ENCODE results near the gene NUP93. TPM values are rescaled to one million over a fixed set of nuclear protein-coding genes. Genes with fewer than 3 reads are reported as not detected.

Gene NUP93
- total and polyA plus RNA-seq, 2 experiments from 2014 or later, result 139 to 187 TPM

- Mint-ChIP-seq H3K27me3 (ENCODE audit: insufficient read depth, low read depth, poor library complexity) (peaks cover 2% of the 10 kb centered on the region), H3K36me3 (ENCODE audit: low read depth) (no peaks in the 10 kb centered on the region), H3K9me3 (no peaks in the 10 kb centered on the region; the same call in 2 of the 3 replicates), H3K4me3 (no peak overlapping the region), H3K4me1 (peaks cover 13% of the 10 kb centered on the region), H3K27ac (no peak overlapping the region)
- Histone ChIP-seq H3K4me2 (no peak overlapping the region), H4K20me1 (replicated peaks; ENCODE audit: insufficient read depth) (peaks cover 22% of the 10 kb centered on the region), H2AFZ (no peak overlapping the region), H3F3A (replicated peaks; ENCODE audit: low read depth) (no peaks in the 10 kb centered on the region), H3K4me1 (ENCODE audit: insufficient read depth) (peaks cover 18% of the 10 kb centered on the region), H3K27me3 (ENCODE audit: insufficient read depth) (no peaks in the 10 kb centered on the region), H3K79me2 (replicated peaks; ENCODE audit: insufficient read depth) (peaks cover 28% of the 10 kb centered on the region), H3K36me3 (ENCODE audit: insufficient read depth) (no peaks in the 10 kb centered on the region; the same call in 1 of the 2 replicates), H3K9me2 (ENCODE audit: insufficient read depth) (no peaks in the 10 kb centered on the region), H3K27ac (ENCODE audit: low read depth) (no peak overlapping the region), H3K4me3 (no peak overlapping the region)
- no peak for DNase-seq (ENCODE audit: low spot score)
- TF ChIP-seq ZNF331 (CRISPR knock-in tag; IDR thresholded peaks at IDR 0.05; ENCODE audit: low read depth), result no peak
- TF ChIP-seq CTCF (conservative IDR thresholded peaks at IDR 0.05; ENCODE audit: low read depth in 2 of 2), result no peak
- TF ChIP-seq ZNF114 (CRISPR knock-in tag; IDR thresholded peaks at IDR 0.05), result no peak
- no peak for TF ChIP-seq ETS1 (IDR thresholded peaks at IDR 0.05)
- TF ChIP-seq, protein P1, sequence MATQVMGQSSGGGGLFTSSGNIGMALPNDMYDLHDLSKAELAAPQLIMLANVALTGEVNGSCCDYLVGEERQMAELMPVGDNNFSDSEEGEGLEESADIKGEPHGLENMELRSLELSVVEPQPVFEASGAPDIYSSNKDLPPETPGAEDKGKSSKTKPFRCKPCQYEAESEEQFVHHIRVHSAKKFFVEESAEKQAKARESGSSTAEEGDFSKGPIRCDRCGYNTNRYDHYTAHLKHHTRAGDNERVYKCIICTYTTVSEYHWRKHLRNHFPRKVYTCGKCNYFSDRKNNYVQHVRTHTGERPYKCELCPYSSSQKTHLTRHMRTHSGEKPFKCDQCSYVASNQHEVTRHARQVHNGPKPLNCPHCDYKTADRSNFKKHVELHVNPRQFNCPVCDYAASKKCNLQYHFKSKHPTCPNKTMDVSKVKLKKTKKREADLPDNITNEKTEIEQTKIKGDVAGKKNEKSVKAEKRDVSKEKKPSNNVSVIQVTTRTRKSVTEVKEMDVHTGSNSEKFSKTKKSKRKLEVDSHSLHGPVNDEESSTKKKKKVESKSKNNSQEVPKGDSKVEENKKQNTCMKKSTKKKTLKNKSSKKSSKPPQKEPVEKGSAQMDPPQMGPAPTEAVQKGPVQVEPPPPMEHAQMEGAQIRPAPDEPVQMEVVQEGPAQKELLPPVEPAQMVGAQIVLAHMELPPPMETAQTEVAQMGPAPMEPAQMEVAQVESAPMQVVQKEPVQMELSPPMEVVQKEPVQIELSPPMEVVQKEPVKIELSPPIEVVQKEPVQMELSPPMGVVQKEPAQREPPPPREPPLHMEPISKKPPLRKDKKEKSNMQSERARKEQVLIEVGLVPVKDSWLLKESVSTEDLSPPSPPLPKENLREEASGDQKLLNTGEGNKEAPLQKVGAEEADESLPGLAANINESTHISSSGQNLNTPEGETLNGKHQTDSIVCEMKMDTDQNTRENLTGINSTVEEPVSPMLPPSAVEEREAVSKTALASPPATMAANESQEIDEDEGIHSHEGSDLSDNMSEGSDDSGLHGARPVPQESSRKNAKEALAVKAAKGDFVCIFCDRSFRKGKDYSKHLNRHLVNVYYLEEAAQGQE (IDR thresholded peaks at IDR 0.05; ENCODE audit: unreplicated experiment), result no peak
- TF ChIP-seq NANOG (IDR thresholded peaks at IDR 0.05; ENCODE audit: borderline replicate concordance), result no peak
- TF ChIP-seq EZH2 (IDR thresholded peaks at IDR 0.05; ENCODE audit: low read depth, unreplicated experiment), result no peak
- no peak for TF ChIP-seq CREB1 (CRISPR knock-in tag; IDR thresholded peaks at IDR 0.05; ENCODE audit: low read depth)
- TF ChIP-seq JUNB (IDR thresholded peaks at IDR 0.05; ENCODE audit: unreplicated experiment), result no peak
- TF ChIP-seq ZNF462 (CRISPR knock-in tag; IDR thresholded peaks at IDR 0.05), result no peak
- no peak for TF ChIP-seq STAT1 (IDR thresholded peaks at IDR 0.05; ENCODE audit: unreplicated experiment)
- no peak for ATAC-seq
Observed at GRCh38 chr16:56728027-56728426, 1.9 kb upstream of the NUP93 start.

Measured in GM23338 (cell line).